ENCODE measurements around the gene TDRKH.
A peak's percentile ranks its signal among the peaks of the same experiment; 100 is the strongest.
"Not testable (repeated sequence)": the region's sequence is repeated elsewhere in the genome, so short reads cannot be mapped to it uniquely, and the experiment has no call there.

The TDRKH gene

DNA sequence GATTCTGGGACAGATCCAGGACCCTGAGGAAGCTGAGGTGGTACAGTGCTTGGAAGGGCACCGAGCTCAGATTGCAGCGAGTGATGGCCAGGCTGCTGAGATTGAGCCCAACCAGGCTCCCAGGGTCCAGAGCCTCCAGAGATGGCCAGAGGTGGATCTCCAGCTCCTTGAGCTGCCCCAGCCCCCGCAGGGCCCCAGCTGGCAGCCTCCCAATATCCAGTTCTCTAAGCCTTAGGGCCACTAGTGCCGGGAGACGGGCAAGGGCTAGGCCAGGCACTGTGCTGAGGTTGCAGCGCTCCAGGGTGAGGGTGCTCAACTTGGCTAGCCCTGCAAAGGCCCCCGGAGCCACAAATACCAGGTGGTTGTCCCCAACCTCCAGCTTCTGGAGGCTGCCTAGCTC, 11.5 kb upstream of the TDRKH start:
- ATAC-seq (no peak), DNase-seq (no peak)

DNA sequence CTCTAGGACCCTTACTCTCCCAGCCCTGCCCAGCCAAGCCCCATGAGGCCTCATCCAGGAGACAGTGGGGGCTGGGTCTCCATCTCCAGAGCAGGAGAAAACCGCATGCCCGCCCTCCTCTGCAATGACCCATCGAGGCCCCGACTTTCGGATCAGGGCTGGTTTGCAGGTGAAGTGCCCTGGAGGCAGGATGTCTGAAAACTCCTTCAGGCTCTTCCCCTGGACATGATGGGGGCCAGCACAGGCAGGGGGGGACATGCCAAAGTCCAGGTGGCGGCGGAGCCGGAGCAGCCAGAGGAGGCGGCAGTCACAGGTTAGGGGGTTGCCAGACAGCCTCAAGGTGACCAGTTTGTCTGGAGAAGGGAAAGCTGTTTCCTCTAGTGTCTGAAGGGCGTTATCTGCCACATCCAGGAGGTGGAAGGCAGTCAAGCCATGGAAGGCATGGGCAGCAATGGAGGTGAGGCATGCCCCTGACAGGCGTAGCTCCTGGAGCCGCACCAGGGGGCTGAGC, 11.1 kb upstream of the TDRKH start:
- ATAC-seq (no peak), DNase-seq (no peak)

DNA sequence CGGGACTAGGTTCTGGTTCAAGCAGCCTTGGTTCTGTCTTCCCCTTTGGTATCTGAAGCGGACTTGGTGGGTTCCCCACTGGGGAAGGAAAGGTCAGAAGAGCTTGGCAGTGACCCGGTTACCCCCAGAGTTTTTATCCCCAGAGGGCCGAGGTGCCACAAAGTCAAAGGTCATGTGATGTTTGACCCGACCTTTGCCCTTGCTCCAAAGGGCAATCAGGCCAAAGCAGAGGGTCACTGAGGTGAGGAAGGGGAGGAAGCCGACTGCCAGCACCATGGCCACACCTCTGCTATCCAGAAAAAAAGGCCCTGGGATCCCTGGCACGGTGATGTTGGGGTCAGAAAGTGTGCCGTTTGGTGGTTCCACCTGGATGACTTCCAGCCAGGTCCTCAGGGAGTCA, 10.5 kb upstream of the TDRKH start:
- ATAC-seq (no peak), DNase-seq (no peak)

DNA sequence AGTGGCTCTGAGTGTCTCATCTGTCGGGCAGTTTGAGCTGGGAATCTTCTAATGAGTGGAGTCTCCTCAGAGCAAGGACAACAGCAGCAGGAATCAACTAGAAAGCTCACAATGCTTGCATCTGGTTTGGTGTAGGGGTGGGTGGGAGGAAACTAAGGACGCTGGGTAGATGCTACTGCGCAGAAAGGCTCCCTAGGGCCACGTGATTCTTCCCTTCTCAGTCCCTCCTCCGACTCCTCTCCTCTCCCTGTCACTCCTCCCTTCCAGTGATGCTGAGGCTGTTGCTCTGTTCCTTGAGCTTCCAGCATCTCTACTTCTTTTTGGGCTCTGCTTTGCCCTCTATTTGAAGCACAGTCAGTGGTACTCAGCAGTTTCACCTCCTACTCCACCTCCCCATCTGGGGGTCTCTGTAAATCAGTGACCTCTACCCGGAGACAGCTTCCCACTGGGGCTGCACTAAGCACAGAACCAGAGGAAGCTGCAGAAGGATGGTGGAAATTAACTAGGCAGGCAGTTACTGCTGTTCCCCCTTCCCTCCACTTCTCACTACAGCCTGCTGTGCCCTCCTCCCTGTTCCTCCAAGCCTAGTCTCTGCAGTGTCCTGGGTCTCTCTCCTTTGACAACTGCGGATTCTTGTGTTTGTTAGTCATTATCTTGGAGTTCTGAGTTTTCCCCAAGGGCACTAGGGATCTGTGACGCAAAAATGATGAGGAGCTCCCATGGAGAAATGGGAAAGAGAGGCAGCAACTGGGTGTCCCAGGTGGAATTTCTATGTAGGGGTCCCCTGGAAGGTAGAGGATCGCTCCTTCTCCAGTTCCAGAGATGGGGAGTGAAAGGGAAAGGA, 9.1 kb upstream of the TDRKH start:
- DNase-seq (no peak), ATAC-seq (no peak)

DNA sequence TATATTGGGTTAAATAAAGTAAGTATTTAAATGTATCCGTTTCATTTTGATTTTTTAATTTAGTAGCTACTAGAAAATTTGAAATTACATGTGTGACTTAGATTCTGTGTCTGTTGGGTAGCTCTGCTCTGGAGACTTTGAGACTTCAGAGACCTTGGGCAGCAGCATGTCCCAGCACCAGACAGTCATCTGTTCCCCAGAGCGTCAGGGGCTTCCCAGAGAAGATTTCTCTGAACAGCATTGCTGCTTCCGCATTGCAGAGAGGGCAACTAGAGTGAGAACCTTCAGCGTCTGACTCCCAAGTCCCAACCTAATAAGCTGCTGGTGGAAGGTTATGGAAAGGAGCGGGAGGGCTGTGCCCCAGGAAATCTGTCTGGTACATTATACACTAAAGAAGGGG, 8.3 kb upstream of the TDRKH start:
- DNase-seq (no peak), ATAC-seq (no peak)

DNA sequence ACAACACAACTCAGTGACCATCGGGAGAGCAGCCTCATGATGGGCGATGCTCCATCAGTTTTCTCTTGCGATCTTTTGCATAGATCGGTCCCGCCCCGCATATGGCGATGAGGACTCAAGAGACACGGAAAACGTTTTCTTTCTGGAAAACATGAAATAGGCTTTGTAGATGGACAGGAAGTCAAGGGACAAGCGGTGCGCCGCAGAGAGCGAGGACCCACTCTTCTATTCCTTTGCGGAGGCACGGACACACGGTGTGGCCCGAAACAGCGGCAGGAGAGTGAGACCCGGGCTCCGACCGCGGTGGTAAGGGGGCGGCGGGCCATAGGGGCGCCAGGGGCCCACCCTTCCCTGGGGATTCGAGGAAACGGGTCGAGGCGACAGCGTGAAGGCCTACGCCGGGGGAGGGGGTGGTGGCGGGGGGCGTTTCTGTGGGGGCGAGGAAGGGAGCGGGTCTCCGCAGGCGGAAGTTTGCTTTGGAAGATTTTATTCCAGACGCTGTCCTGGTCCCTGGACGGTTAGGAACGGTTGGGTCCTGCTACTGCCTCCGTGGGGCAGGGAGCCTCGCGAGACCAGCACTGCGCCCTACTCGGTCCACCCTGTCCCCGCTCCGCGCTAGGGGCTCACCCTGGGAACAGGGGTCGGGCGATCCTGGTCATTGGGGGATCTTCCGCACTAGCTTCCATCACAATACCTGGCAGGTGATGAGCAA, 796 bp upstream of the TDRKH start:
- DNase-seq (peak; percentile 21), ATAC-seq (no peak)

DNA sequence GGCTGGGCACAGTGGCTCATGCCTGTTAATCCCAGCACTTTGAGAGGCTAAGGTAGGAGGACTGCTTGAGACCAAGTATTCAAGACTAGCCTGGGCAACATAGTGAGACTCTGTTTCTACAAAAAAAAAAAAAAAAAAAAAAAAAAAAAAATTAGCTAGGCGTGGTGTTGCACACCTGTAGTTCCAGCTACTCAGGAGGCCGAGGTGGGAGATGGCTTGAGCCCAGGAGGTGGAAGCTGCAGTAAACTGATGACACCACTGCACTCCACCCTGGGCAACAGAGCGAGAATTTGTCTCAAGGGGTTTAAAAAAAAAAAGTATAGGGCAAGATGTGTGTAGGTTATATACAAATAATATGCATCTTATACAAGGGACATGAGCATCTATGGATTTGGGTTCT, 2.6 kb downstream of the TDRKH start:
- ATAC-seq: no peak

DNA sequence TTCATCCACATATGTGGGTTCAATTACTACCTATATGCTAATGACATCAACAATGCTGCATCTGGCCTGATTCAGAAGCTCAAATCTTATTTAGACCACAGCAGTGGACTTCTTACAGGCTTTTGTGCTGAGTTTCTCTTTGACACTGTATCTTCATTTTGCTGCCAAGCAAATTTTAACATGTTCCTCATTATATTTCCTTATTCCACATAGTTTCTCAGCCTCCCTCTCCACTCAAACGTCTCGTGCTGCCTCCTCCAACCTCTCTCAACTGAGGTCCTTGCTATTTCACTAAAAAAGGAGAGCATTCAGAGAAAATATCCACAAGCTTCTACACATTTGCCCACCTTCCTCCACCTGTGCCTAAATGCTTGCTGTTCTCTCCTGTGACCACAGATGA, 6.5 kb downstream of the TDRKH start:
- ATAC-seq (no peak), DNase-seq (no peak)

More for the DNA sequence above, 2.6 kb downstream of the TDRKH start:
- DNase-seq: no peak

DNA sequence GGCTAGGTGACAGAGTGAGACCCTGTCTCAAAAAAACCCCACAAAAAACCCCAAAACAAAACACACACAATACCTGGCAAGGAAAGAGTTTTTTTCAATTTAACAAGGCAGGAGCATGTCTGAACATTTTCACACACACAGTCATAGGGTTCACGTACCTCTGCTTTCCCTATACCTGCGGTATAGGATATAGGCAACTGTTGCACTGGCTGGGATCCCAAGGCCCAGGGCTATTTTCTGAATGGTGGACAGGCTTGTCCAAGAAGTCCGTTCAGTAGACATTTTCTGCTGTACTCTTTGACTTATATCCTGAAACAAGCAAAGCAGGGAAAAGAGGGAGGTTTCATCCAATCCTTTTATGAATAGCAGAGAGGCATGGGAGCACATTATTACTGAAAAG, 7.6 kb downstream of the TDRKH start:
- no peak for DNase-seq
- no peak for ATAC-seq

DNA sequence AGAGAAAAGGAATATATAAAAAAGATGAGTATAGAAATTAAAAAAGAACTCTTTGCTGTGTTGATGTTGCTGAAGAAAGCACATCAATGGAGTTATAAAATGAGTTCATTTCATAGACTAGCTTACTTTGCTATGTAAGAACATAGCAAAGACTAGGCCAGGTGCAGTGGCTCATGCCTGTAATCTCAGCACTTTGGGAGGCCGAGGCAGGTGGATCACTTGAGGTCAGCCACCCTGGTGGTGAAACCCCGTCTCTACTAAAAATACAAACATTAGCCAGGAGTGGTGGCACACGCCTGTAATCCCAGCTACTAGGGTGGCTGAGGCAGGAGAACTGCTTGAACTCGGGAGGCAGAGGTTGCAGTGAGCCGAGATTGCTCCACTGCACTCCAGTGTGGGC, 8.3 kb downstream of the TDRKH start:
- ATAC-seq, DNase-seq: not testable (repeated sequence)

DNA sequence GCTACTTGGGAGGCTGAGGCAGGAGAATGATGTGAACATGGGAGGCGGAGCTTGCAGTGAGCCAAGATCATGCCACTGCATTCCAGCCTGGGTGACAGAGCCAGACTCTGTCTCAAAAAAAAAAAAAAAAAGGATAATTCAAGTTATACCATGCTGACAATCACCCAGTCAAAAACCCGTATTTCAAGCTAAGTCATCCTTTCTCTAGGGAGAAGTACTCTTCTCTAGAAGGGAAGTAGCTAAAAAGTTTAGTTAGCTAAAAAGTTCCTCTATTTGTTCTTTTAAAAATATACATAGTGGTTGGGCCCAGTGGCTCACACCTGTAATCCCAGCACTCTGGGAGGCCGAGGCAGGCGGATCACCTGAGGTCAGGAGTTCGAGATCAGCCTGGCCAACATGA, 9.6 kb downstream of the TDRKH start:
- DNase-seq, ATAC-seq: not testable (repeated sequence)

DNA sequence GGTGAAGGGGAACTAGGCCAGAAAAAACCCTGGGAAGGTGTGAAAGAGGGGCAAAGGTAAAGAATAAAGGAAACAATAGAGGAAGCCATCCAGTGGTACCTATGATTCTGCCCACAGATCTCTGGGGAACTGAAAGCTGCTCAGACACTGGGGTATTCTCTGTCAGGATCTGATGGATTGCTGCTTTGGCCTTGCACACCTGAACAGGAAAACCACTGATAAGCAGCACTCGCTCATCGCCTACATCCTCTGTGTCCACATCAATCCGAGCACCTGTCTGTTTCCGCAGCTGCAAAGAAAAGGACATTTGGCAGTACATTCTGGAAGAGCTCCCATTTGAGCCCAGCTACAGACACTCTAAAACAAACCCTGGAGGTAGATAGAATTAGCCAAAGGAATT, 10.4 kb downstream of the TDRKH start:
- DNase-seq (no peak), ATAC-seq (no peak)

DNA sequence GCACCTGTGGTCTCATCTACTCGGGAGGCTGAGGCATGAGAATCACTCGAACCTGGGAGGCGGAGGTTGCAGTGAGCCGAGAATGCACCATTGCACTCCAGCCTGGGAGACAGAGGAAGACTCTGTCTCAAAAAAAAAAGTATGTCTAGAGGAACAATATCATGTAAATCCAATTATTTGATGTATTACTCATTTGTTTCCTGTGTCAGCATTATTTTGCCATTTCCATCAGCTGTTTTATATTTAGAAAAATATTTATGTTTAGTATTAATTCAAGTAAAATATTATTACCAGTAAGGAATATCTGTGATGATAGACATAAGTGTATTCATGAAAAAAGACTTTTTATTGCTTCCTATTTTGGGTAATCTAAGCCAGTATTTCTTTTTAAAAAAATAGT, 13.0 kb downstream of the TDRKH start:
- DNase-seq (no peak), ATAC-seq (no peak)

DNA sequence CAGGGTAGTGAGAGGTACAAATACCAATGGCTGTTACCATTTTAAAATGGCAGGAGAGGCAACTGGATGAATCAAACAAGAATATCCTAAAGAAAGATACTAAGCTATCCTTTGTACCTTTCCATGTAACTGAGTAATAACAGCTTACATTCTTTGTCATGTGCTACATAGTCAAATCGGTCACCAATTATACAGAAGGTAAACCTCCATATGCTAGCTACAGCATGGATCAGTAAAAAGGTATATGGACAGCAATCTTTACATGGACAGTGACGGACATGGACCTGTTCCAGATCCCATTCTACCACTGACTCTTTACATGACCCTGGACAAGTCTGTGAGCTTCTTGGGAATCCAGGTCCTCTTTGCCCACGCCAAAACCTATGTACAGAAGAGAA, 13.6 kb downstream of the TDRKH start:
- no peak for DNase-seq

DNA sequence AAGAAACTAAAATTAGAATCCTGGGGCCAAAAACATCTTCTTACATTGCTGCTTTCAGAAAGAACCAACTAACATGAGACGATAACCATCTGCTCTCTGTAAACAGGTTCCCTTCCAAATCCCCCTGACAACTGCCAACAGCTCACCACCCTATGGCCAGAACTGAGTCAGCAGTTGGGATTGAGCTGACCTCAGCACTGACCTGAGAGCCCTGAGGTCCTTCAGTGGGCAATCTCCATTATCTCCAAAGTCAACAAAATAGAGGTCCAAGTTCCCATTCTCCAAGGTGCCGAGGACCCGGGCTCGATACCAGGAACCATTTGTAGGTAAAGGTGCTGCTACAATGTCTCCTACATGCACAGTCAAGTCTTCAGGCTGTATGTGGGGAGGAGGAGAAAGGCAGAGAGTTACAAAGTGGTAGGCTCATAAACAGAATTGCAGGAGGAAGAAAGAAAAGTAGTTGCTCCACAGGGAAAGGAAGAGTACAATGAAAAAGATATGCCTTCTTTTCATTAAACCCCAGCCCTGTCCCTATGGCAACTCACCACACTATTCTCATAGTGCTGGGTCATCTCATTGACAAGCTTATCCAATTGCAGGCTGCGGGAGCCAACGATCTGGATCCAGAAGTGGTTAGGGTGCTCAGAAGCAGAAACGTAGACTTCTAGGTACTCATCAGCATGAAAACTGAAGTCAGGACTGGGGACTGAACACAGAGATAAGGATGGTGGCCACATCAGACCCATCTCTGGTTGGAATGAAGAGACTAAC, 14.2 kb downstream of the TDRKH start:
- no peak for ATAC-seq

More for the DNA sequence above, 13.6 kb downstream of the TDRKH start:
- no peak for ATAC-seq

DNA sequence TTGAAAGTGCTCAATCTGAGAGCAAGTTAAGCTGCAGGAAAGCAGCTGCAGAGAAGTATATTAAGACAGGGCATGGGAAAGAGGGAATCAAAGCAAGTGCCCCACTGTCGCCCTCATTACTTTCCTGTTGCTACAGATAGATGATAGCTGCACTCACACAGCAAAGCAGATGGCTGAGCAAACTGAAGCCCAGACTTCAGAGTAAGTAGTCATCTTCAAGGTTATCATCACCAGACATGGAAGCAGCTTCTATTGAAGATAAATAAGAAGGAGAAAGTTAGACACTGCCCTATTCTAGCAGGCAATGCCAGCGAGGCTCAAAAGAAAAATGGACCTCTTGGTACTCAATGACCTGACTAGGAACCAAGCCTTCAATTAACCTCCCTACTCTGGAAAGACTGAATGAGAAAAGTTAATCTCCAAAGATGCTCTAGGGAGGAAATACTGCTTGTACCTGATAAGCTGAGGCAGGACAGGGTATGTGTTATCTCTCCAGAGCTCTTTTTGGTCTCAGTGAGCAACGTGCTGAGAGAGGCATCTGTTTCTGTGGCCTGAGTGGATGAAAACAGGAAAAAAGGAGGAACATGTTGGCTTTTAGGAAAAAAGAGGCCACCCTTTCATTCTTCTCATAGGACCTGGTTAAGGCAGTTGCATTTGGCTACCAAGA, 15.9 kb downstream of the TDRKH start:
- no peak for ATAC-seq
- no peak for DNase-seq

More for the DNA sequence above, 14.2 kb downstream of the TDRKH start:
- DNase-seq: no peak

DNA sequence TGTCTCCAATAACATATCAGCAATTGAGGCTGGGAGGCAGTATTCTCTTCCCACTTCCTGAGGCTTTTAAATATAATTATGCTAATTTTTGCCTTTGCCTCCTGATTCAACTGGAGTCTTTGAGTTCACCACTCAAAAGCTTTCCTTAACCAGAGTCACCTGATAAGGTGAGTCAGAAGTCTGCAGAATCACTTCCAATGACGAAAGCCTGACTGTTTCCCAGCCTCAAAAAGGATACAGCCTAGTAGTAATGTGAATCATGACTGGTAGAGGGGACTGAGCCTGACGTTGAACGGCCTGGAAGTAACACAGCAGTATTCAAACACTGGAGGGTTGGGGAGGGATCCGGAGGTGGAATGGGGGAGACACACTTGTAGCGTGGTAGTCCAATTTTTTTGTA, 16.6 kb downstream of the TDRKH start:
- no peak for ATAC-seq

DNA sequence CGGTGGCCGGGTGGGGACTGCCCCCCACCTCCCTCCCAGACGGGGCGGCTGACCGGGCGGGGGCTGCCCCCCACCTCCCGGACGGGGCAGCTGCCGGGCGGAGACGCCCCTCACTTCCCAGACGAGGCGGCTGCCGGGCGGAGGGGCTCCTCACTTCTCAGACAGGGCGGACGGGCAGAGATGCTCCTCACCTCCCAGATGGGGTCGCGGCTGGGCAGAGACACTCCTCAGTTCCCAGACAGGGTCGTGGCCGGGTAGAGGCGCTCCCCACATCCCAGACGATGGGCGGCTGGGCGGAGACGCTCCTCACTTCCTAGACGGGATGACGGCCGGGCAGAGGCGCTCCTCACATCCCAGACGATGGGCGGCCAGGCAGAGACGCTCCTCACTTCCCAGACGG, 21.0 kb downstream of the TDRKH start:
- DNase-seq, ATAC-seq: not testable (repeated sequence)

More for the DNA sequence above, 16.6 kb downstream of the TDRKH start:
- DNase-seq: no peak

DNA sequence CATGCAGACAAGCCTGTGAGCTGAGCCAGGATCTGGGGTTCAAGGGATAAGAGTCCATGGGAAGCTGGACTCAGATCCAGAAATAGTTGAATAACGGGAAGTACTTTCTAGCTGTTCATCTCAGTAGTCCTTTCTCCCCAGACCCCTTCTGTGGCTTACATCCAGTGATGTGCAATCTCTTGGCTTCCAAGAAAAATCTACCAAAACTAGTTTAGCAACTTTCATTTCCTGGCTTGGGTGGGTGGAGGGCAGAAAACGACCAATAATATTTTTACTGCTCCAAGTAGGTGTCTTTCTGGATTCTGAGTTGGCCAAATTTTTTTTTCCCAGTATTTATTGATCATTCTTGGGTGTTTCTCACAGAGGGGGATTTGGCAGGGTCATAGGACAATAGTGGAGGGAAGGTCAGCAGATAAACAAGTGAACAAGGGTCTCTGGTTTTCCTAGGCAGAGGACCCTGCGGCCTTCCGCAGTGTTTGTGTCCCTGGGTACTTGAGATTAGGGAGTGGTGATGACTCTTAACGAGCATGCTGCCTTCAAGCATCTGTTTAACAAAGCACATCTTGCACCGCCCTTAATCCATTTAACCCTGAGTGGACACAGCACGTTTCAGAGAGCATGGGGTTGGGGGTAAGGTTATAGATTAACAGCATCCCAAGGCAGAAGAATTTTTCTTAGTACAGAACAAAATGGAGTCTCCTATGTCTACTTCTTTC, 21.8 kb downstream of the TDRKH start:
- DNase-seq, ATAC-seq: not testable (repeated sequence)

DNA sequence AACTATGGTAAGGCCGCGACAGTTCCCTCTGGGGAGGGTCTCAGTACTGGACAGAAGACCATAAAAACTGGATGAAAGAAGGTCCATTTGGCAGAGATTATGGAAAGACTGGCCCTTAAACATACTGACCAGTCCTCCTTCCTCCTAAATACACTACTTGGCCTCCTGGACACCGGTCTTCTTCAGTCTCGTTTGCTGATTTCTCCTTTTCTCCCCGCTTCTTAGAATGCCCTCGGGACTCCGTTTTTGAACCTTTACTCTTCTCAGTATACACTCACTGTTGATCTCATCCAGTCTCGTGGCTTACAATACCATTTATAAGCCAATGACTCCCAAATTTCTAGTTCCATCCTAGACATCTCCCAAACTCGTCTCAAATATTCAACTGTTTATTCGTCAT, 26.3 kb downstream of the TDRKH start:
- no peak for DNase-seq
- ATAC-seq: no peak

Measured in stimulated activated naive CD8-positive, alpha-beta T cell treated with anti-CD3 and anti-CD28 coated beads, Interleukin-15, Interleukin-2, amounts not matched to agents 100 U/mL and 50 U/mL, for 24 hours (primary cell).